COR-L47 (cell line): Measurements from ENCODE around the gene EPHB4.
"Not testable (repeated sequence)": the region's sequence is repeated elsewhere in the genome, so short reads cannot be mapped to it uniquely, and the experiment has no call there.

Experiments used
- DNase-seq: peaks from one replicate; lab custom pipeline; 2025; lab: John Stamatoyannopoulos, UW

EPHB4 gene

GRCh38 chr7:100789055-100789454, 38.3 kb downstream of the EPHB4 start:
- DNase-seq: no peak

DNA sequence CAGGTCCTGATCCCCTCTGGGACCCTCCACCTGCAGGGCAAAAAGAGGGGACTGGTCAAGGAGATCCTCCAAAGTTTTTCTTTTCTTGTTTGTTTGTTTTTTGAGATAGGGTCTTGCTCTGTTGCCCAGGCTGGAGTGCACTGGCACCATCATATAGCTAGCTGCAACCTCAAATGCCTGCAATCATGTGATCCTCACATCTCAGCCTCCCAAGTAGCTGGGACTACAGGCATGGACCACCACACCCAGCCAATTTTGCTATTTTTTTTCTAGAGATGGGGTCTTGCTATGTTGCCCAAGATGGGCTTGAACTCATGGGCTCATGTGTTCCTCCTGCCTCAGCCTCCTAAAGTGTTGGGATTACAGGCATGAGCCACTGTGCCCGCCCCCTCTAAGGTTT, 41.0 kb downstream of the EPHB4 start:
- DNase-seq: no peak

DNA sequence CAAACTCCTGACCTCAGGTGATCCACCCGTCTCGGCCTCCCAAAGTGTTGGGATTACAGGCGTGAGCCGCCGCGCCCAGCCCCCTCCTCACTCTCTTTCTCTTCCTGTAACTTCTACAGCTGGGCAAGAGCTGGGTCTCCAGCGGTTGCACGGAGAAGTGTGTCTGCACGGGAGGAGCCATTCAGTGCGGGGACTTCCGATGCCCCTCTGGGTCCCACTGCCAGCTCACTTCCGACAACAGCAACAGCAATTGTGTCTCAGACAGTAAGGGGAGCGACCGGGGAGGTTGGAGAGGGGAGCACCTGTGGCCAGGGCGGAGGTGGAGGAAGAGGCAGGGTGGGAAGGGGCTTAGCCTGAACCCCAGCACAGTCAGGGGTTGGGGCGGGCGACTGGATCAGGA, 41.4 kb downstream of the EPHB4 start:
- no peak for DNase-seq

DNA sequence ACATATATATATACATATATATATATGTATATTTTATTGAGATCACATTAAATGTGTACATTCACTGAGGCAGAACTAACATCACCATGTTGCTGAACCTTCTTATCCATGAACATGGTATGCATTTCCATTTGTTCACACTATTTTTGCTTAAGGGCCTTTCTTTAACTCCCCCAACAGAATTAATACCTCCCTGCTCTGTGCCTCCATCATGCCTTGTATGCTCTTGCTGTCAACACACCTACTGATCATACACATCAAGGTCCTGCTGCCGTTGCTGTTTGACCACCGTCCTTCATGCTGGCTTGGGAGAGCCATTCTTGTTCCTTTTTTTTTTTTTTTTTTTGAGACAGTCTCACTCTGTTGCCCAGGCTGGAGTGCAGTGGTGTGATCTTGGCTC, 43.5 kb downstream of the EPHB4 start:
- no peak for DNase-seq

- DNase-seq: no peak
These were observed 46.1 kb downstream of the EPHB4 start for GRCh38 chr7:100781255-100781654.

- no peak for DNase-seq
These were observed 48.0 kb downstream of the EPHB4 start for GRCh38 chr7:100779359-100779758.

DNA sequence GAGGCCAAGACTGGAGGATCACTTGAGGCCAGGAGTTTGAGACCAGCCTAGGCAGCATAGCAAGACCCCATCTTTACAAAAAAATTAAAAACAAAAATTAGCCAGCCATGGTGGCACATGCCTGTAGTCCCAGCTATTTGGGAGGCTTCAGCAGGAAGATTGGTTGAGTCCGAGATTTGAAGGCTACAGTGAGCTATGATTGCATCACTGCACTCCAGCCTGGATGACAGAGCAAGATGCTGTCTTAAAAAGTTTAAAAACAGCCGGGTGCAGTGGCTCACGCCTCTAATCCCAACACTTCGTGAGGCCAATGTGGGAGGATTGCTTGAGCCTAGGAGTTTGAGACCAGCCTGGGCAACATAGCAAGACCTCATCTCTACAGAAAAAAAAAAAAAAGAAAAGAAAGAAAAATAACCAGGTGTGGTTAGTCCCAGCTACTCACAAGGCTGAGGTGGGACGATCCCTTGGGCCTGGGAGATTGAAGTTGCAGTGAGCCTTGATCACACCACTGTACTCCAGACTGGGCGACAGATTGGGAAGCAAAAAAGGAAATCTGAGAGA, 49.2 kb downstream of the EPHB4 start:
- no peak for DNase-seq

GRCh38 chr7:100773491-100773890, 53.8 kb downstream of the EPHB4 start:
- DNase-seq: no peak

DNA sequence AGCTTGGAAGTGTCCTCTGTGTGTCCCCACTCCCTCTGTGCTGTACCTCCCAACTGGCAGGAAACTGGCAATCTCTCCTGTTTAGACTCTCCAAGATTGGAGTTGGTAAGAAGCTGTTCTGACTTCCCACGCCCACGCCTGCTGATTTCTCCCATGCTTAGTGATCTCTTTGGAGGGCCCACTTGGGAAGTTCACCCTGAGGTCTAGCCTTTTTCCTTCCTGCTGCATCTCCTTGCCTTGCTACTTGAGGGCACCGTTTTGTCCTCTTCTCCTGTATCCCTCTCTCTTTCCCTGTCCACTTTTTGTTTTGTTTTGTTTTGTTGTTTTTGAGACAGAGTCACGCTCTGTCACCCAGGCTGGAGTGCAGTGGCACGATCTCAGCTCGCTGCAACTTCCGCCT, 58.5 kb downstream of the EPHB4 start:
- DNase-seq: no peak

- DNase-seq: no peak
These were observed 62.1 kb downstream of the EPHB4 start for GRCh38 chr7:100765250-100765649.

GRCh38 chr7:100764841-100765240, 62.5 kb downstream of the EPHB4 start:
- no peak for DNase-seq

DNA sequence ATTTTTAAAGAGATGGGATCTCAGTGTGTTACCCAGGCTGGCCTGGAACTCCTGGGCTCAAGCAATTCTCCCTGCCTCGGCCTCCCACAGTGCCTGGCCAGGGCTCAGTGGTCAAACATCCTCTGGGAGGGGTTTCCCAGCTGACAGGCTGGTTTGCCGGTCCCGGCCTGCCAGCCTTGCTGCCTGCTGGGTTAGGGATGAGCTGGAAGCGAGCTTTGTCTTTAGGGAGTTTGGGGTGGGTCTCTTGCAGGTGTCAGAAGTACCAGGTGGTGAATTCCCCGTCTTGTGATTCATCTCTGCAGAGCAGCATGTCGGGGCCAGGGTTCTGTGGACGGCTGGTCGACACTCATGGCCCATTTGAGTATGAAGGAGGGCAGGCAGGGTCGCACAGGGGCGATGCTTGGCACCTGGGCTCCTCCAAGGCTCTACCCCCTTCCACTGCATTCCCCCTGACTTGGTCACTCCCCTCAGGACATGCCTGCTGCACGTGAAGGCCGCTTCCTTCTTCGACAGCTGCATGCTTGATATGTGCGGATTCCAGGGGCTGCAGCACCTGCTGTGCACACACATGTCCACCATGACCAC, 63.7 kb downstream of the EPHB4 start:
- DNase-seq: no peak

GRCh38 chr7:100762841-100763240, 64.5 kb downstream of the EPHB4 start:
- DNase-seq: not testable (repeated sequence)

GRCh38 chr7:100759357-100760171, 67.8 kb downstream of the EPHB4 start:
- DNase-seq: no peak

GRCh38 chr7:100753750-100754149, 73.6 kb downstream of the EPHB4 start:
- DNase-seq: no peak

DNA sequence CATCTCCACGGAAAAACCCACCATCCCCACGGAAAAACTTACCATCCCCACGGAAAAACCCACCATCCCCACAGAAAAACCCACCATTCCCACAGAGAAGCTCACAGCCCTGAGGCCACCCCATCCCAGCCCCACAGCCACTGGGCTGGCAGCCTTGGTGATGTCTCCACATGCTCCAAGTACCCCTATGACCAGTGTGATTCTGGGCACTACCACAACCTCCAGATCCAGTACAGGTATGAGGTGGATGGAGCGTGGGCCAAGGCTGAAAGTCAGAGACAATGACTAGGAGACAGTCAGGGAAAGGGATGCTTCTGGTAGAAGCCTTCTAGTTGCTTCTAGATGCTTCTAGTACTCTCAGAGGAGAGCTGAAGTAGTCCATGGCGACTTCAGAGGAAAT, 74.3 kb downstream of the EPHB4 start:
- no peak for DNase-seq
